ENCODE results near the gene TGM4. TPM values are rescaled to one million over a fixed set of nuclear protein-coding genes. Genes with fewer than 3 reads are reported as not detected.

TGM4 gene
- total RNA-seq, 1 donor from 2014 or later = not detected

- Mint-ChIP-seq H3K27ac (no peak overlapping the region), H3K9me3 (ENCODE audit: low read depth) (no peaks in the 10 kb centered on the region), H3K4me3 (ENCODE audit: low read depth) (no peak overlapping the region), H3K4me1 (ENCODE audit: low read depth) (no peaks in the 10 kb centered on the region), H3K27me3 (no peaks in the 10 kb centered on the region), H3K36me3 (ENCODE audit: insufficient read depth) (peaks cover 3% of the 10 kb centered on the region)
- TF ChIP-seq, protein P1, sequence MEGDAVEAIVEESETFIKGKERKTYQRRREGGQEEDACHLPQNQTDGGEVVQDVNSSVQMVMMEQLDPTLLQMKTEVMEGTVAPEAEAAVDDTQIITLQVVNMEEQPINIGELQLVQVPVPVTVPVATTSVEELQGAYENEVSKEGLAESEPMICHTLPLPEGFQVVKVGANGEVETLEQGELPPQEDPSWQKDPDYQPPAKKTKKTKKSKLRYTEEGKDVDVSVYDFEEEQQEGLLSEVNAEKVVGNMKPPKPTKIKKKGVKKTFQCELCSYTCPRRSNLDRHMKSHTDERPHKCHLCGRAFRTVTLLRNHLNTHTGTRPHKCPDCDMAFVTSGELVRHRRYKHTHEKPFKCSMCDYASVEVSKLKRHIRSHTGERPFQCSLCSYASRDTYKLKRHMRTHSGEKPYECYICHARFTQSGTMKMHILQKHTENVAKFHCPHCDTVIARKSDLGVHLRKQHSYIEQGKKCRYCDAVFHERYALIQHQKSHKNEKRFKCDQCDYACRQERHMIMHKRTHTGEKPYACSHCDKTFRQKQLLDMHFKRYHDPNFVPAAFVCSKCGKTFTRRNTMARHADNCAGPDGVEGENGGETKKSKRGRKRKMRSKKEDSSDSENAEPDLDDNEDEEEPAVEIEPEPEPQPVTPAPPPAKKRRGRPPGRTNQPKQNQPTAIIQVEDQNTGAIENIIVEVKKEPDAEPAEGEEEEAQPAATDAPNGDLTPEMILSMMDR (IDR thresholded peaks at IDR 0.05; ENCODE audit: unreplicated experiment) = no peak
- DNase-seq (ENCODE audit: low spot score, unreplicated experiment) = no peak
These were observed 44.2 kb downstream of the TGM4 start for GRCh38 chr3:44918581-44918980.

DNA sequence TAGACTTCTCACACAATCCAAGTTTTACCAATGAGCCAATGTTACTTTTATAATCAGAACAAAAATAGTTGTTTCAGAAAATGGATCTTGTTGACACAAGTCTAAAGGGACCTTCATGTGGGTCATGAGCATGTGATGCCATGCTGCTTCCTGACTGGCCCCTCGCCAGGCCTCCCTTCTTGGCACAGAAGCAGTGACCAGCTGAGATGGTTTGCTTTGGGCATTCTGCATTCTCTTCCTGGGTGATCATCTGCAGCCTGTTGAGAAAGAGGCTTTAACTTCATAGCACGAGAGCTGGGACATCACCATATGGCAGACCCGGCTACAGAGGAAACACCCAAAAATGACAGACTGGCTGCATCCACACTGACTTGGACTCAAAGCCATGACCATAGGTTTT, 45.7 kb downstream of the TGM4 start:
- Mint-ChIP-seq H3K36me3 (ENCODE audit: insufficient read depth) (peaks cover 3% of the 10 kb centered on the region), H3K27ac (no peak overlapping the region), H3K9me3 (ENCODE audit: low read depth) (no peaks in the 10 kb centered on the region), H3K4me3 (ENCODE audit: low read depth) (no peak overlapping the region), H3K27me3 (no peaks in the 10 kb centered on the region), H3K4me1 (ENCODE audit: low read depth) (no peaks in the 10 kb centered on the region)
- DNase-seq (ENCODE audit: low spot score, unreplicated experiment) = no peak
- TF ChIP-seq, protein P1 (IDR thresholded peaks at IDR 0.05; ENCODE audit: unreplicated experiment) = no peak

GRCh38 chr3:44923632-44924456, 49.4 kb downstream of the TGM4 start:
- TF ChIP-seq, protein P1 (IDR thresholded peaks at IDR 0.05; ENCODE audit: unreplicated experiment) = no peak
- Mint-ChIP-seq H3K27me3 (no peaks in the 10 kb centered on the region), H3K36me3 (ENCODE audit: insufficient read depth) (peaks cover 18% of the 10 kb centered on the region), H3K4me3 (ENCODE audit: low read depth) (no peak overlapping the region), H3K9me3 (ENCODE audit: low read depth) (no peaks in the 10 kb centered on the region), H3K4me1 (ENCODE audit: low read depth) (no peaks in the 10 kb centered on the region), H3K27ac (no peak overlapping the region)
- DNase-seq (ENCODE audit: low spot score, unreplicated experiment) = no peak

GRCh38 chr3:44924457-44925084, 50.2 kb downstream of the TGM4 start:
- peaks cover 18% of the 10 kb centered on the region for H3K36me3 Mint-ChIP-seq (ENCODE audit: insufficient read depth)

DNA sequence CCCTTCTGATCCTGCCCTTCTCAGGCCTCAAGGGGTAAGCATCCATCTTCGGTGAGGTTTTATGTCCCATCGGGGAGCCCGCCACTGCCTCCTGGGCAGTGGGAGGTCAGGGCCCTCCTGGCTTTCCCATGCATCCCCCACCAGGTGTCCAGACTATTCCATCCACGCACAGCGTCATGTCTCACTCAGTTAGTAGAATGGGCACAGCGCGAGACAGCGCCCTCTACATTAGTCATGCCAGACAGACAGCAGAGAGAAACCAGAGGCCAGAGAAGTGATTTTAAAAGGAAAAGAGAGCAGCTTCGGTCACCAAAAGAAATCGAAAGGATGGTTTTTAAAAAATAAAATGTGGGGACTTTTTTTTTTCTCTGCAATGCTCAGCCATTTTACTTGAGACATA, 51.8 kb downstream of the TGM4 start:
- Mint-ChIP-seq H3K4me1 (ENCODE audit: low read depth) (no peaks in the 10 kb centered on the region), H3K4me3 (ENCODE audit: low read depth) (no peak overlapping the region), H3K9me3 (ENCODE audit: low read depth) (no peaks in the 10 kb centered on the region), H3K36me3 (ENCODE audit: insufficient read depth) (peaks cover 18% of the 10 kb centered on the region), H3K27ac (no peak overlapping the region), H3K27me3 (no peaks in the 10 kb centered on the region)
- DNase-seq (ENCODE audit: low spot score, unreplicated experiment) = no peak
- TF ChIP-seq, protein P1 (IDR thresholded peaks at IDR 0.05; ENCODE audit: unreplicated experiment) = no peak

More at GRCh38 chr3:44924457-44925084, 50.2 kb downstream of the TGM4 start:
- DNase-seq (ENCODE audit: low spot score, unreplicated experiment) = no peak
- no peak overlapping the region for H3K4me3 Mint-ChIP-seq (ENCODE audit: low read depth)
- TF ChIP-seq, protein P1 (IDR thresholded peaks at IDR 0.05; ENCODE audit: unreplicated experiment) = no peak
- no peaks in the 10 kb centered on the region for H3K4me1 Mint-ChIP-seq (ENCODE audit: low read depth)
- H3K9me3 Mint-ChIP-seq (ENCODE audit: low read depth) = no peaks in the 10 kb centered on the region
- no peak overlapping the region for H3K27ac Mint-ChIP-seq
- H3K27me3 Mint-ChIP-seq = no peaks in the 10 kb centered on the region

Data from progenitor cell of endocrine pancreas (in vitro differentiated cells).